ENCODE results near the gene GSK3A. TPM values are rescaled to one million over a fixed set of nuclear protein-coding genes. Genes with fewer than 3 reads are reported as not detected.

The GSK3A gene
- total RNA-seq, 2 experiments from 2014 or later: 30.5 to 31.7 TPM

DNA sequence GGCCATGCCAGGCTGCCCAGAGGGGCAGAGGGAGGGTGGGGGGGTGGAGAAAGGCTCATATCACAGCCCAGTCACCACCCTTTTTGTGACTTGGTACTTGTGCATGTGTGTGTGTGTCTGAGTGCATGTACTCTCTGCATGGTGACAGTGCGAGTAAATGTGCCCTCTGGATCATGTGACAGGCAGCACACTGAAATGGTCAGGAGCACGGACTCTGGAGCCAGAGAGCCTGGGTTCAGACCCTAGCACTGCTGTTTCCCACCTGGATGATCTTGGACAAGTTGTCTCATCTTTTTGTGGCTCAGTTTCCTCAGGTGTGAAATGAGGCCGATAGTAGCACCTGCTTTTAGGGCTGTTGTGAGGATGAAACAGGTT, 28.6 kb upstream of the GSK3A start:
- Mint-ChIP-seq H3K27ac (peak overlapping the region; percentile 99), H3K4me3 (no peak overlapping the region), H3K9me3 (no peaks in the 10 kb centered on the region), H3K27me3 (no peaks in the 10 kb centered on the region), H3K36me3 (ENCODE audit: low read depth) (peaks cover 13% of the 10 kb centered on the region), H3K4me1 (ENCODE audit: low read depth) (peaks cover 40% of the 10 kb centered on the region)
- DNase-seq (no peak), ATAC-seq (no peak)
- TF ChIP-seq, protein P1, sequence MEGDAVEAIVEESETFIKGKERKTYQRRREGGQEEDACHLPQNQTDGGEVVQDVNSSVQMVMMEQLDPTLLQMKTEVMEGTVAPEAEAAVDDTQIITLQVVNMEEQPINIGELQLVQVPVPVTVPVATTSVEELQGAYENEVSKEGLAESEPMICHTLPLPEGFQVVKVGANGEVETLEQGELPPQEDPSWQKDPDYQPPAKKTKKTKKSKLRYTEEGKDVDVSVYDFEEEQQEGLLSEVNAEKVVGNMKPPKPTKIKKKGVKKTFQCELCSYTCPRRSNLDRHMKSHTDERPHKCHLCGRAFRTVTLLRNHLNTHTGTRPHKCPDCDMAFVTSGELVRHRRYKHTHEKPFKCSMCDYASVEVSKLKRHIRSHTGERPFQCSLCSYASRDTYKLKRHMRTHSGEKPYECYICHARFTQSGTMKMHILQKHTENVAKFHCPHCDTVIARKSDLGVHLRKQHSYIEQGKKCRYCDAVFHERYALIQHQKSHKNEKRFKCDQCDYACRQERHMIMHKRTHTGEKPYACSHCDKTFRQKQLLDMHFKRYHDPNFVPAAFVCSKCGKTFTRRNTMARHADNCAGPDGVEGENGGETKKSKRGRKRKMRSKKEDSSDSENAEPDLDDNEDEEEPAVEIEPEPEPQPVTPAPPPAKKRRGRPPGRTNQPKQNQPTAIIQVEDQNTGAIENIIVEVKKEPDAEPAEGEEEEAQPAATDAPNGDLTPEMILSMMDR (IDR thresholded peaks at IDR 0.05): no peak
- intact Hi-C loops (cut with micrococcal nuclease): no loop called here
- ChIA-PET POLR2A (interaction anchor here (1.1 to 4.3 kb wide), 8 partner anchors 9 to 29 kb away, joined by 3 to 31 read pairs (median 14); partner anchors contain the start of gene GSK3A), CTCF (interaction anchor here (1.0 to 2.2 kb wide), 3 partner anchors 9 to 28 kb away, joined by 3 to 36 read pairs (median 5); no protein-coding TSS in a partner anchor)

DNA sequence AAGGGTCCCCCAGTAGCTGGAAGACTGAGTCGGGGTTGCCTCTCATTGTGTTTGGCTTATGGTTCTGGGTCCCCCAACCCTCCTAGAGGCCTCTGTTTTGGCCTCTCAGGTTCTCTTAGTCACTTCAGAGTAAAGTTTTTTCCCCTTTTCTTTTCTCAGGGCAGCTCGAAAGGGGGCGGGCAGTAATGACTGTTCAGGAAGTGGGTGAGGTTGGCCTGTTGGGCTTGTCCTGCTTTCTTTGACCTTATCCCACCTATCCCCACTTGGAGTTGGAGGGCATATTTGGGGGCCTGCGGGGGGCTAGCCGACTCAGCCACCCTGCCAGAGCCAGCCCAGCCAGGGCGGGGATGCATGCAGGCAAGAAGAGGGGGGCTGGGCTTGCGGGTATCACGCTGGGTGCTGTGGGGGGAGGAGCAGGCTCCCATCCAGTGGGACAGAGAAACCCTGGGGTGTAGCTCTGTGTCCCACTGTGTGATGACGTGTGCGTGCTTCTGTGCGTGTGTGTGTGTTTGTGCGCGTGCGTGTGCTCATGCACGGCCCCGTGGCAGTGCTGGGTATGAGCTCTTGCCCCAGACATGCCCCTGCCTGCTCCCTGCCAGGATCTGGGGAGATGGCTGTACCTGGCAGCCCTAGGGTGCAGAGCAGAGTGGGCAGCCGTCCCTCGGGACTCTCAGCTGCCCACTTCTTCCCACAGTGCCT, 28.1 kb upstream of the GSK3A start:
- POLR2A ChIA-PET: interaction anchor here (1.1 to 4.3 kb wide), 9 partner anchors 8 to 28 kb away, joined by 3 to 31 read pairs (median 14); partner anchors contain the start of gene GSK3A
- peak overlapping the region; percentile 99 for H3K27ac Mint-ChIP-seq
- H3K4me3 Mint-ChIP-seq: no peak overlapping the region
- no peaks in the 10 kb centered on the region for H3K27me3 Mint-ChIP-seq
- DNase-seq: peak; percentile 87
- CTCF ChIA-PET: interaction anchor here (1.0 to 2.2 kb wide), 3 partner anchors 9 to 27 kb away, joined by 3 to 36 read pairs (median 5); no protein-coding TSS in a partner anchor
- intact Hi-C loops (cut with micrococcal nuclease): no loop called here
- TF ChIP-seq, protein P1 (IDR thresholded peaks at IDR 0.05): no peak
- peaks cover 37% of the 10 kb centered on the region for H3K4me1 Mint-ChIP-seq (ENCODE audit: low read depth)
- no peaks in the 10 kb centered on the region for H3K9me3 Mint-ChIP-seq
- peaks cover 13% of the 10 kb centered on the region for H3K36me3 Mint-ChIP-seq (ENCODE audit: low read depth)
- peak; percentile 8 for ATAC-seq

DNA sequence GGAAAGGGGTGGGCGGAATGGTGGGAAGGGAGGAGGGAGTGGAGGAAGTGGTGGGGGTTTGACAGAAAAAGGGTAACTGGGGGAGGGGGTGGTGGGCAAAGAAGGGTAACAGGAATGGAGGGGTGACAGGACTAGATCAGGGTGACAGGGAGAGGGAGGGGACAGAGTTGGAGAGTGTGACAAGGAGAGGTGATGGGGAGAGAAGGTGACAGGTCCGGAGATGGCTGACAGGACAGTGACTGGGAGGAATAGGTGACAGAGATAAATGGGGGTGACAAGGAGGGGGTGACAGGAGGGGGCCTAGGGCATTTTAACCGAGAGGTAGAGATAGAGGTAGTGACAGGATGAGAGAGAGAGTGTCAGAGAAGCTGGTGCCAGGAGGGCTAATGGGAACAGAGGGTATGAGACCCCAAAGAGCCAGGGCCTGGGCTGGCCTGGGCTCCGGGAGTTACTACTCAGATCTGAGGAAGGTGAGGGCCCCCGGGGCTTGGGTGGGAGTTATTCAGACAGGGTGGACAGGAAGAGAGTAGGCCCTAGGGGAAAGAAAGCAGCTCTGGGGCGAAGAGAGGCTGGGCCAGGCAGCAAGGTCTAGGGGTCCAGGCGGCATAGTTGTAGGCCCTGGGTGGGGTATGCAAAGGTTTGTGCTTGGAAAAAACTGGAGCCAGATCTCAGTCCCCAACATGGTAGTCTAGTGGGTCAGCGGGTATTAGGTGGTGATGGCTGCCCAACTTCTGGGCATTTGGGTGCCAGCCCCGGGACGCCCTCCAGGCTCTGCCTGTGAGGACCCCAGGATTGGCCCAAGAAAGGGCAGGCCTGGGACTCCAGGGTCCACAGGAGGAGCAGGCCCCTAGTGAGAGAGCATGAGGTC, 27.3 kb upstream of the GSK3A start:
- ChIA-PET POLR2A (interaction anchor here (1.1 to 4.3 kb wide), 7 partner anchors 7 to 27 kb away, joined by 3 to 31 read pairs (median 14); partner anchors contain the start of gene GSK3A), CTCF (interaction anchor here (1.6 to 2.2 kb wide), 2 partner anchors 10 to 26 kb away, joined by 5 to 36 read pairs; no protein-coding TSS in a partner anchor)
- Mint-ChIP-seq H3K36me3 (ENCODE audit: low read depth) (peaks cover 13% of the 10 kb centered on the region), H3K4me3 (no peak overlapping the region), H3K4me1 (ENCODE audit: low read depth) (peaks cover 31% of the 10 kb centered on the region), H3K9me3 (no peaks in the 10 kb centered on the region), H3K27me3 (no peaks in the 10 kb centered on the region), H3K27ac (peak overlapping the region; percentile 99)
- TF ChIP-seq, protein P1 (IDR thresholded peaks at IDR 0.05): no peak
- no peak for ATAC-seq
- intact Hi-C loops (cut with micrococcal nuclease): loop anchor here (2.0 kb wide), 1 partner anchor 15 kb away; the partner anchor contains the start of gene ERF
- no peak for DNase-seq

DNA sequence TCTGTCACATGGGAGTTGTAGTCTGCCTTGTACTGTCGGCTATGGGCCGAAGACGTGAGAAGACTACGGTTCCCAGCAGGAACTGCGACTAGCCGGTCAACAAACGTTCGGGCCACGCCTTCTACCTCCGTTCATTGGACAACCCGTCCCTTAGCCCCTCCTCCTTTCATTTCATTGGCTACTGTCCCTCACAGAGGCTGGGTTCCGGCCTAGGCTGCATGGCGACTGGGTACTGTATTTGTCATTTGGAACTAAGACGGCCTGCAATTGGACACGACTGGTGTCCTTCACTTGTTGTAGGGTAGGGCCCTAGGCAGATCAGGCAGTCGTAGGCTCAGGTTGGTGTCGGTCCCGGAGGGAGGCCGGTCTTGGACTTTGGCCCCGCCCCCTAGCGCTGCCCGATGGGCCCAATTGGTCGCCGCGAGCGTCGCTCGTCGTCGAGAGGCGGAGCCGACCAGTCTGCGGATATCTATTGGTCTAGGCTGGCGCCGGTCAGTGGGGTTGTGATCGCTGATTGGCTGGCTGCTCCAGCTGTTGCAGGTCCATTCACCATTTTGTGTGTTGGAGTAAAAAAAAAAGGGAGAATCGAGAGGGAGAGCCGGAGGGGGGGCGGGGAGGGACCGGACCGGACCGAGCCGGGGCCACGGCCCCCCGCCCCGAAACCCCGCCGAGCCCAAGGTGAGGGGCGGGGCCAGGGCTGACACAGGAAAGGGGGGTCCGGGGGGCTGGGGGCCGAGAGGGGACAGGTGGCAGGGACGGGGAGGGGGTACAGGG, 26.5 kb upstream of the GSK3A start, which contains the start of gene CIC:
TSS of gene CIC (plus strand) at position 549 of the 774 bp plus-strand sequence. CDS start 2,532 bp downstream, outside the sequence.
- CTCF ChIA-PET: interaction anchor here (2.2 kb wide), 1 partner anchor 11 kb away, joined by 36 read pairs; no protein-coding TSS in a partner anchor
- H3K4me3 Mint-ChIP-seq: no peak within 1 kb of the TSS
- intact Hi-C loops (cut with micrococcal nuclease): loop anchor here (2.0 kb wide), 1 partner anchor 14 kb away; the partner anchor contains the start of gene ERF
- peaks cover 13% of the 10 kb centered on the region for H3K36me3 Mint-ChIP-seq (ENCODE audit: low read depth)
- no peaks in the 10 kb centered on the region for H3K9me3 Mint-ChIP-seq
- peaks cover 26% of the 10 kb centered on the region for H3K4me1 Mint-ChIP-seq (ENCODE audit: low read depth)
- no peaks in the 10 kb centered on the region for H3K27me3 Mint-ChIP-seq
- POLR2A ChIA-PET: interaction anchor here (0.8 to 4.3 kb wide), 5 partner anchors 13 to 27 kb away, joined by 3 to 31 read pairs (median 14); partner anchors contain the start of gene GSK3A
- peak; percentile 99 for DNase-seq
- peak; percentile 80 for ATAC-seq
- peak within 1 kb of the TSS; percentile 99 for H3K27ac Mint-ChIP-seq
- TF ChIP-seq, protein P1 (IDR thresholded peaks at IDR 0.05): no peak
